ENCODE results near the gene NTRK2. TPM values are rescaled to one million over a fixed set of nuclear protein-coding genes. Genes with fewer than 3 reads are reported as not detected.

Gene NTRK2
- total RNA-seq, 2 donors from 2014 or later, result 11.9 to 30.1 TPM

GRCh38 chr9:84849049-84849448, 179.5 kb downstream of the NTRK2 start:
- no peak overlapping the region for H3K4me3 ChIP-seq
- no peaks in the 10 kb centered on the region for H3K9me3 ChIP-seq
- H3K27ac ChIP-seq, result no peak overlapping the region
- no peak for TF ChIP-seq CTCF (IDR thresholded peaks at IDR 0.05)
- peaks cover 0 to 22% of the 10 kb centered on the region in 2 donors for H3K4me1 ChIP-seq
- H3K36me3 ChIP-seq, result no peaks in the 10 kb centered on the region
- H3K27me3 ChIP-seq, result no peaks in the 10 kb centered on the region
- DNase-seq (ENCODE audit: low spot score), result no peak

DNA sequence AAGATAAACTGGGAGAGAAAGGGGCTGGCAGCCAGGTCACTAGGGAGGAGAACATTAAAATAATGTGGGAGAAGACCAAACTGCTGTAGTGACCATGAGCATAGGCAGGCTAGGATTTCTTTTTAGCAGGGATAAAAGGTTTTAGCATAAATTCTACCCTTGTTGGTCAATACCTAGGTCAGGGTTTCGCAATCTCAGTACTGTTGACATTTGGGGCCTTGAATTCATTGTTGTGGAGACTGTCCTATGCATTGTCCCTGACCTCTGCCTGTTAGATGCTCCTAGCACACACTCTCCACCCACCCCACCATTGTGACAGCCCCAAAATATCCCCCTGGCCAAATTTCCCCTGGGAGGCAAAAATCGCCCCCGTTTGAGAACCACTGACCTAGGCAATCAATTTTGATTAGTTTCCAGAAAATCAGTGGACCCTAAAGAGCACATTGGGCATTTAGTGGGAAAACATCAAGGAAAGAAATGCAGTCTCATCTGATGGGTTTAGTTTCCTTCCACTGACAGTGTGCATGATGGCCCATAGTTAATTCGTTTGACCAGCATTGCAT, 181.4 kb downstream of the NTRK2 start:
- no peaks in the 10 kb centered on the region for H3K36me3 ChIP-seq
- no peak overlapping the region for H3K4me3 ChIP-seq
- no peaks in the 10 kb centered on the region for H3K9me3 ChIP-seq
- no peak overlapping the region for H3K27ac ChIP-seq
- no peaks in the 10 kb centered on the region for H3K27me3 ChIP-seq
- no peak for DNase-seq (ENCODE audit: low spot score)
- no peak for TF ChIP-seq CTCF (IDR thresholded peaks at IDR 0.05)
- H3K4me1 ChIP-seq, result peaks cover 0 to 22% of the 10 kb centered on the region in 2 donors

DNA sequence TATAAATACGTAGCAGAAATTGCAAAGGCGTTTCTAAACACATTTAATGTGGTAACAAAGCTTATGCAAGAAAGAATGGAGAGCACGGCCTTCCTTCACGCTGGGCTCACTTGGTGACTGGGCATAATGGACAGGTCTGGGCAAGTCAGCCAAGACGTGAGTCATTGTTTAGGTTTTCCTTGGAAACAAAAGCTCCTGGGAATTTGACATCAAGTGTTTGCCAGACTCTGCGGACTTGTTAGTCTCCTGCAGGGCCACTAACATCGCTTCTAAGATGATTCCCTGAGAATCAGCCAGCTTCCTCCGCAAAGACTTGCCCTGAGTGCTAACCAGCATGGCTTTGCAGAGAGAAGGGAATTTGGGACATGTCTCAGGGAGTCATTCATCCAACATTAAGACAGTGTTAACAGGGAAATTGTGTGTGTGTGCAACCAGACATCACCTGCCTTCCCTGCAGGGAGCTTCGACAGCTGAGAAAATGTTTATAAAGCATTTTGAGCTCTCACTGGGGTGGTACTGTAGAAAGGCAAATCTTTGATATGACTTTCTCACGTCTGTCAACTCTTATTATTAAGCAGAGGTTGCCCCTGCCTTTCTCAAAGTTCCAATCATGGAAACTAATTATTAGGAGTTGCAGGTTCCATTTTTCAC, 182.5 kb downstream of the NTRK2 start:
- no peak overlapping the region for H3K27ac ChIP-seq
- peaks cover 0 to 22% of the 10 kb centered on the region in 2 donors for H3K4me1 ChIP-seq
- no peaks in the 10 kb centered on the region for H3K27me3 ChIP-seq
- H3K36me3 ChIP-seq, result no peaks in the 10 kb centered on the region
- DNase-seq (ENCODE audit: low spot score), result peak; percentile 65
- TF ChIP-seq CTCF (IDR thresholded peaks at IDR 0.05), result no peak
- no peak overlapping the region for H3K4me3 ChIP-seq
- H3K9me3 ChIP-seq, result no peaks in the 10 kb centered on the region

DNA sequence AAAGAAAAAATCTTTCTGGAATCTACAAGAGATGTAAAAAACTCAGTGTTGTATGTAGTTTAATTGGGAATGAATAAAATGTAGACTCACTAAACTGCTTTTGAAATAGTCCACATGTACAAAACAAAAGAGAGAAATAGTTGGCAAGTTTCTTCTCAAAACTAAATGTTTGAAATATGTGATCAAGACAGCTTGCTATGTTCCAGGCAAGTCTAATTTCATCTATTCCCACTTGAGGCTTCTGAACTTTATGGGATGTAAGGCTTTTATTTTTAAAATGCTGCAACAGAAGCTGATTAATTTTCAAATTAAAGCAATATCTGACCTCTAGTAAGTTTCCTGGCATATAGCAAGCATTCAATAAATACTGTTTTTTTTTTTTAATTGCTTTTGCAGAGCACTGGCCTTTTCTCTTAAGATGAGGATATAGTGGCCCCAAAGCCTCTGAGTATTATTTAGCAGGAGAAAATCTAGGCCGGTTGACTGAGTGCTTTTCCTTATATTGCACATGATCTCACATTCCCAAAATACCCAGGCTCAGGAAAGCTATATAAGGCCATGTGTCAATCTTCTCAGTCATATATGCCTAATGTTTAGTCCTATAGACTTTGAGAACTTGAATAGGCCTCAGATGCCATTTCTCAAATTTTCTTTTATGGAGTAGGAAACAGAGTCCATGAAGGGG, 183.2 kb downstream of the NTRK2 start:
- Histone ChIP-seq H3K36me3 (no peaks in the 10 kb centered on the region), H3K9me3 (no peaks in the 10 kb centered on the region), H3K27me3 (no peaks in the 10 kb centered on the region), H3K4me3 (no peak overlapping the region), H3K27ac (peak overlapping the region in 1 of 2 donors; percentile 35), H3K4me1 (peaks cover 0 to 28% of the 10 kb centered on the region in 2 donors)
- DNase-seq (ENCODE audit: low spot score), result no peak
- TF ChIP-seq CTCF (IDR thresholded peaks at IDR 0.05), result no peak

DNA sequence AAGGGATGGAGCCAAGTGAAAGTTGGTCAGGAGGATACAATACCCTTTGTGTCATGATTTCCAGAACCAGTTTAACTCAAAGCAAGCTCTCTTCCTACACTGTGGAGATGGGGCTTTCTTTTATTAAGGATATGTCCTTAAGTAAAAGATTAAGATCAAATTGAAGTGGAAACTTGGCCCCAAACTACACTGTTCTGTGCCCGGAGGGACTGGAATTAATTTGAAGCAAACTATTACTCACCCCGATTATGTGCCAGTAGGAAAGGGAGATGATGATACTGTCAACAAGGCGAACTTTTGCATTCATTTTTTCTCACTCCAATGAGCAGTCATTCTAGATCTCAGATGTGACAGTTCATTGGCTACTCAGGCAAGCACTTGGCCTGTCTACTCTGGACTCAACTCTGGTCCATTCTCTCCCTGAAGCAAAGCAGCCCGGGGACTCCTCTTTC, 186.7 kb downstream of the NTRK2 start:
- Histone ChIP-seq H3K9me3 (no peaks in the 10 kb centered on the region), H3K27me3 (no peaks in the 10 kb centered on the region), H3K4me1 (peaks cover 0 to 43% of the 10 kb centered on the region in 2 donors), H3K27ac (peak overlapping the region; percentile 29 to 65), H3K4me3 (no peak overlapping the region), H3K36me3 (no peaks in the 10 kb centered on the region)
- TF ChIP-seq CTCF (IDR thresholded peaks at IDR 0.05), result no peak
- DNase-seq (ENCODE audit: low spot score), result no peak
